GM12892 (cell line): Measurements from ENCODE around the gene KIAA0513.

Experiments
- POLR2A ChIP-seq: IDR thresholded peaks from 2 replicates; pipeline ENCODE4 v1.6.1; 2011; ENCODE audit warnings: low read depth, low read length, control low read depth
- POLR2AphosphoS5 ChIP-seq: IDR thresholded peaks from 2 replicates; pipeline ENCODE4 v1.6.1; 2011; ENCODE audit warnings: low read depth, low read length, control low read depth
- TAF1 ChIP-seq: IDR thresholded peaks from 2 replicates; pipeline ENCODE4 v1.6.1; 2011; ENCODE audit warnings: low read depth, mild to moderate bottlenecking, control low read depth, low read length, borderline replicate concordance

DNA sequence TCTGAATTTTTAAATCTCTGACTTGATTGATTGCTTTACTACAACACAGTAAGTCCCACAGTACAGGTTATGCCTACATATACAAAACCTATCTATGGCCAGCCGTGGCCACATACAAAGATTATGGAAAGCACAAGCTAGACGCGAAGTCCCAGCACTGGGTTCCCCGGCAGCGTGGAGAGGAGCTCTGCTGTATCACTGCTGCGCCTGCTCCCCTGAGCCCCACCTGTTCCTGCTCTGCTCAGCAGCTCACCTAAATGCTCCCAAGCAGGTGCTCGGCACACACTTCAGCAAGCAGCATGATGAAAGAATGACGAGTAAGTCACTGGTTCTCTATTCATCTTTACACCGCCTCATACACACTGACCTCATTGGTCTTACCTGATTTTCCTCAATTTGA is 36.8 kb upstream of the KIAA0513 start:
- TF ChIP-seq TAF1 (no peak), POLR2A (no peak), POLR2AphosphoS5 (no peak)
